Suppressor macrophage treated with lipopolysaccharide for 4 hours (primary cell): Measurements from ENCODE around the gene CASP1.

Experiments
- DNase-seq: peaks from one replicate; pipeline ENCODE4 v3.0.0-alpha.2; 2020

CASP1 gene

DNA sequence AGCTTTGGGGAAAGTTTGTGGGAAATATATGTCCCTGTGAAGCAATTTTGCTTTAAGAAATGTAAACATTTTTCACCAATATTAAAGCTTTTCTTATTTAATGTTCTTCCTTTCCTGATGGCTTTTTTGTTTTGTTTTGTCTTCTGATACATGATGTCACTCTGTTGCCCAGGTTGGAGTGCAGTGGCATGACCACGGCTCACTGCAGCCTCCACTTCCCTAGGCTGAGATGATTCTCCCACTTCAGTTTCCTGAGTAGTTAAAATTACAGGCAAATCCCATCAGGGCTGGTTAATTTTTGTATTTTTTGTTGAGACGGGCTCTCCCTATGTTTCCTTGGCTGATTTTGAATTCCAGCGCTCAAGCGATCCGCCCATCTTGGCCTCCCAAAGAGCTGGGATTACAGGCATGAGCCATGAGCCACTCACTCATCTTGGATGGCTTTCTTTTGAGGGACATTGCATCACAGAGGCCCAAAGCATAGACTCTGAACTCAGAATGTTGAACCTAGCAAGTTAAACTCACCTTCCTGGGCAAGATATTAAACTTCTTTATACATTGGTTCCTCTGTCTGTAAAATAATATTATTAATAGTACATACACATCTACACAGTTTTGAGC lies 10.8 kb upstream of the CASP1 start:
- DNase-seq, result no peak

DNA sequence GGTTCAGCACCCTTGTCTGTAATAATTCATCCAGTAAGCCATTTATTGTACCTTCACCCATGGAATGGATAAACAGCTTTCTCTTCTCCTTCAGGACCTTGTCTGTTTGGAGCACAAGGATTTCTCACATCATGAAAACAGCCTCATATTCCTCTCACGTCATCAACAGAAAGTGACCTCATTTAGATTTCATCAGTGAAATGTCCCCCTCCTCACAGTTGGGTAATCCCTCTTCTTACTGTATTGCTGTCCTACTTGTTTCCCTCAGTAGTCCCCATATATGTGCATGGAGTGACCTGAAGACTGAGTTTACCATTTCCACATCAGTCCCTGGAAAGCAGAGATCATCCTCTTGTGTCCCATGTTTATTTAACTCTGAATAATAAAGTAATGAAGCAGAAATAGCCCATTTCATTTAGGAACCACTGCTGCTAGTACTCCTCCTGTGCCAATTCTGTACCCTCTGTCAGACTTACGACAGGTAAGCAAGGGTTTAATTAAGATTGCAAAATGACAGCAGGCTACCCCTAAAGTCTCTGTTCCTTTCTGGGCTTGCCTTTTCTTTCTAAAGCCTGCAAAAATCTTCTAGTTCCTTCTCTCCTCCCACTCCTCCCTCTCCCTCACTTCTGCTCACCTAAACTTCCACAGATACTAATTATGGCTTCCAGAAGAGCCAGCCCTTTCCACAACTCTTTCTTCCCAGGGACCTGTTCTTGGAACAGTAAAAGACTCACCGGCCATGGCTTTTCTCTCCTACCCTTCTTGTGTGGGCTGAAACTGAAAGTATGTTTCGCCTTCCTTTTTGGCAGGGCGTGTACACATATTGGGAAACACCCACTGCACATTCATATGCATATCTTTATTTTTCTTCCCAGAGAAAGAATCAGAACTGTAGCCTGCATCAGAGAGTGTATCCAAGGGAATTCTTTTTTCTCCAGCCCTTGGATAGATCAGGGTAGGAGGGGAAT lies 9.9 kb upstream of the CASP1 start, which contains the start of gene CARD16:
CARD16 (minus strand) TSS at position 779 of the 968 bp plus-strand sequence; CDS start at position 741, 38 bp downstream.
- DNase-seq, result peak; percentile 90

DNA sequence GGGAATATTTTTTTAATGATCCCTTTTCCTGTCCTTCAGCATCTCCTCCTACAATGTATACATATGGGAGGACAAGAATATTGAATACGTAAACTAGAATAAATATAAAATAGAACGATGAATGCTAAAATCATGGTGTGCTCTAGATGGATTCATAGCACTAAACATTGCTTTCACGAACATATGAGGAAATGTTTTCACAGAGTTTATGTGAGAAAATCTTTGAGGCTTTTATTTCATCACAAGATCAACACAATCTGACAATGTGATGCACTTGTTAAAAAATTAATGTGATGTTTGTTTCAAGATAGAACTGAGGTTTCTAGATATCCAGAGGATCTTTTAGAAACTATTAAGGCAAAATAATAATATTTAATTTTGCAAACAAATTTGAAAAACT lies 7.2 kb upstream of the CASP1 start:
- no peak for DNase-seq

DNA sequence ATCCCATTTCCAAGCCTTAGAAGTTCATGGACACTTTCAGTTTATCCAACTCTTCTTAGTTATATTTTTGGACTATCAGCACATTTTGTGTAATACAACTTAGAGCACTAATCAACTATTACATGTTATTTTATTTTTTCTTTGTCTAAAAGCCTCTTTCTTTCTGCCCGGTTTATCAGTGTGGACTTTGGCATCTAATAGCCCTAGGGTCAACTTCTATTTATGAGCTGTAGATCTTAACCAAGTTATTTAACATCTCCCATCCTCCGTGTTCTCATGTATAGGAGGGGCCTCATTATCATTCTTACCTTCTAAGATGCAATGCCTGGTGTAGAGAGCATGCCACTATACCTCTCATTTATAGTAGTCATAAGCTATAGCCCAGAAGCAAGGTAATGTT lies 5.8 kb upstream of the CASP1 start:
- DNase-seq, result no peak

DNA sequence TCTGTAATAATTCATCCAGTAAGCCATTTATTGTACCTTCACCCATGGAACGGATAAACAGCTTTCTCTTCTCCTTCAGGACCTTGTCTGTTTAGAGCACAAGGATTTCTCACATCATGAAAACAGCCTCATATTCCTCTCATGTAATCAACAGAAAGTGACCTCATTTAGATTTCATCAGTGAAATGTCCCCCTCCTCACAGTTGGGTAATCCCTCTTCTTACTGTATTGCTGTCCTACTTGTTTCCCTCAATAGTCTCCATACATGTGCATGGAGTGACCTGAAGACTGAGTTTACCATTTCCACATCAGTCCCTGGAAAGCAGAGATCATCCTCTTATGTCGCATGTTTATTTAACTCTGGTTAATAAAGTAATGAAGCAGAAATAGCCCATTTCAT lies 556 bp downstream of the CASP1 start:
- peak; percentile 43 for DNase-seq

DNA sequence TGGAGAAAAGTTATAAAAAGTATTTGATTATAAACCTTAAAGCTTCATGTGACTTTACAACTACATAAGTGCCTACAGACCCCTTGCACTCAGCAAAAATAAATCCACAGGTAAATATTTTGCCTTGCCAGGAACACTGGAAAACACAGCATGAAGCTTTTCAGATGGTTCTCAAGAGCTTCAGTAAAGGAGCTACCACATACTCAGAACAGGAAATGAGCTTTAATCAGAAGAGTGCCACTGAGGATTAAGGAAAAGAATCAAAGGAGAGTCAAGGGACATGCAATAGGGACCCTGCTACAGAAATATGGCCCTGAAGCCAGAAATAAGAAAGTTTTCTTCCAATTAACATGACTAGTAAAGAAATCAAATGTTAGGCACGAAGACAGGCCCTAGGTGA lies 1.2 kb downstream of the CASP1 start:
- DNase-seq, result no peak

DNA sequence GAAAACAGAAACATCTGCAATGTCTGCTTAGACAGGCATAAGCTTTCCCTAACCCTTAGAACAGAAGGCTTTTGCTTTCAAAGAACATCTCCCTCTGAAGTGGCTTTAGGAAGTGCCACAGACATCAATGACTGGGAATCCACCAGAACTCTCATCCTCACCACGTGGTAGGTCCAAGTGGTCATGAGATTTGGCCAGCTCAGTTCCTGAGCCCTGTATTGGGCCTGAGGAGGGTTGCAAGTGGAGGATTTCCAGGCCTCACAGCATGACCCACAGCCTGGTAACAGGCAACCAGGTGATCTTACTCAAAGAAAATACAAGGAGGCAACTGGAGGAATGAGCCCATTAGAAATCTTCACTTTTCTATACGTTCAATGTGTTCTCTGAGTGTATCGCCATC lies 1.6 kb downstream of the CASP1 start:
- DNase-seq, result peak; percentile 93

DNA sequence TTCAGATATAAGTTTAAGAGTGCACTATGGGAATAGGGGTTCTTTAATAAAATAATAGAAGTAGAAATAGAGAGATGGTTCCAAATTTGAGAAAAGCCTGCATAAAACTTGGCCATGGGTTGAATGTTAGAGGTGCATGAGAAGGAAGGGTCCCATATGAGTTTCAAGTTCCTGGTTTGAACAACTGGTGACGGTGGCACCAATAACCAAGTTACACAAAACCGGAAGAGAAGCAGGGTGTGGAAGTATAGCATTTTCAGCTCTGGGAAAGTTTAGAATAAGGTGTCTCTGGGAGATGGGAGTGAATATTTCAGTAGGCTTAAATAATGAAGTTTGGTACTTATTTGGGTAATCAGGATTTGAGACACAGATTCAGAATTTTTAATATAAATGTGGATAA lies 2.4 kb downstream of the CASP1 start:
- DNase-seq, result peak; percentile 85

DNA sequence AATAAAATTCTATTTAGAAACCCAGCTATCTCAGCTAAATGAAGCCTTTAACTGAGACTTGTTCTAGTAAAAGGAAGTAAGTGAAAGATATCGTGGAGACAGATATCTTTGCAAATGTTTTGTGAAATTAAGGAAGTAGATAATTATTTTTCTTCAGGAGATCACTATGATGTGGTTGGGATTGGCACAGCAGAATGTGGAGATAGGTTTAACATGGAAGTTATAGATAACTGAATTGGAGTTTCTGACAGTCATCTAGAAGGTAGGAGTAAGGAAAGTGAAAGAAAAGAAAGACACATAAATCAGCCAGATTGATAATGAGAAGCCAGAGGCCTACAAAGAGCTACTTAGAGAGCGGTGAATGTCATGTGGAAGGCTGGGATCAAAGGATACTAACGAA lies 7.3 kb downstream of the CASP1 start:
- DNase-seq, result peak; percentile 30

DNA sequence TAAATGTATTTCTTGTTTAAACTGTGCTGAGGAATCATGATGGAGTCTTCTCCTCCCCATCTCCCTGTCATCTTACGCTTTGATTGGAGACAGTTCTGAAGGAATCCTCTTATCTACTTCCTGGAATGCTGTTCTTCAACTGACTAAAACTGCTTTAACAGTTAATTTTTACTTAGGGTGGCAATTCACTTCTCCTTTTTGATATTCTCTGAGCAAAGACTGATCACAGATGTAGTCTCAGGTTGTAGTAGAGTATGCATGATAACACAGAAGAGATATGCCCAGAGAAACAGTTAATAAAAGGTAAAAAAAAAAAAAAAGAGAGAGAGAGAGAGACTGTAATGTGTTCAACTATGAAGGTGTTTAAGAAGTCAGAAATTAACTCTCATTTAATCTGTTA lies 10.6 kb downstream of the CASP1 start:
- DNase-seq, result no peak

DNA sequence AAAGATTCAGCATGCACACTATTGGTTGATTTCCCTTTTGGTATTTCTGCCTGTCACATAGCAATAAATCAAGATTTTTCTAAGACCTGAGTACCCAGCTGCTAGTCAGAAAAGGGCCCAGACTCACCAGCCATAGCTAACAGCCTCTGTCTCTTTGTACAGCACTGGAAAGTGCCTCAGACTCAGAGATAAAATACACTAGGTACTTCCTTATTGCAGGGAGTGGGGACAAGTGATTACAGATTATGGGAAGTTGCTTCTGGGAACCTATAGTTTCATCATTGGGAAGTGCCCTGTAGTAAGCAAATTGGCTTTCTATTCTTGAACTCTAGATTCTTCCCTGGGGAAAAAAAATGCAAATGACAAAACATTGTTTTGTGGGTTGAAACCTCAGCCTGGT lies 11.9 kb downstream of the CASP1 start, which contains the start of gene CASP5:
CASP5 (minus strand) TSS at position 166 of the 400 bp plus-strand sequence; CDS start at position 134, 32 bp downstream.
- DNase-seq, result peak; percentile 88

DNA sequence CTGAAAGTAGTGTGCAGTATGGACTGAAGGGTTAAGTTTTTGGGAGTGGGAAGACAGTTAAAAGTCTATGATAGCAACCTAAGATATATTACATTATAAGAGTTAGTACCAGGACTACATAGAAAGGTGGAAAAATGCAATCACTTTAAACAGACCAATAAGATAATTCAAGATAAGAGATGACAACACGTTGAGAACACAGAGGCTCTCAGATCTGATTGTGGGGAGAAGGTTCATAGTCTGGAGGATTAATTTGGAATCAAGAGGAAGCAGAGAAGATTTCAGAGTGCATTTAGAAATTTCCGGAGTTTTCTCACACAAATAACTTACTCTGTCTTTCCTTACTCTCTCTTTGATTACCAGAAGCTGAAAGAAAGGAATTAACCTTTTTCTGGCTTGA lies 12.4 kb downstream of the CASP1 start:
- DNase-seq, result no peak

DNA sequence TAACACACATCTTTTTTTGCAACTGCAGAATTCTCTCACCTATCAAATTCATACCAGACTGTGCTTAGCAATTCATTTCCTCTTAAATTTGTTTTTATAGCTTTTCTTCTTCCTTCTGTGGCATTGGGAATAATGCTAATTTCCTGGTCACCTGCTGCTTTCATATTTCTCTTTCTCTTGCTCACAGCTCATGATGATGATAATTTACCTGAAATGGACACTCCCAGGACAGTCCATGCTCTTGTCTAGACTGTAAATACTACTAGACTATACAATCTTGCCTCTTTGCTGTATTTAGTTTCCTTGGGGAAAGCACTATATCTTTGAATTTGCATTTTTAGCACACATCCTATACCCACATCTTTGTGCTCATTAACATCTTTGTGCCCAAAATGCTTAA lies 27.5 kb downstream of the CASP1 start:
- no peak for DNase-seq

DNA sequence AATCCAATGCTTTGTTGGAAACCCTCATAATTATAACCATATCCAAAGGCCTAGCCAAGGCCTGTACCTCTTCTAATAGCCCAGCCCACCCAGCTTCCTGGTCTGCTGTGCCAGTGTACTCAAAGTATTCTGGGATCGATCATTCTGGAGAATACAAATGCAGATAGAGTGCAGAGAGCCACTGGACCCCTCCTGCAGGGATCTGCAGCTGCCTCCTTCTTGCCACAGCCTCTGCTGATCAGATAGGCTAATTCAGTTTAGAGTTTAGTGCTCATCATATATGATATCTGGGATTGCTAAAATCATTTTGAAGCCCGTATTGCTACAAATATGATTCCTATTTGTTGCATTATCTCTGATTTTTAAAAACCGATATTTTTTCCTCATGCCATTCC lies 29.5 kb downstream of the CASP1 start:
- DNase-seq, result no peak

DNA sequence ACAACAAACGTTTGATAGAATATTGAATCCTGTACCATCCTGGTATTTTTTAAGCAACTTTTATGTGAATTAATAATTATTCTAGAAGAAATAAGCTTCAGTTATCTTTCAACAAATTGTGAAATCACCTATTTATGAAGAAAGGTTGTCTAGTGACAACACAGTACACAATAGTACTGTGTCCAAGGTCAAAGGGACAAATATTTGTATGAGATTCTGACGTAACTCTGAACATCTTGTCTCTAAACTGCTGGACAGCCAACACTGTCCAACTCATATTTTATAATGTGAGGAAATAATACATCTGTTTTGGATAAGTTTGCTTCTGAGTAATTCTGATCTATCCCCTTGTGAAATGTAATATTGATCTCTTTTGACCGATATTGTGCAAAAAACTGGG lies 30.9 kb downstream of the CASP1 start:
- DNase-seq, result no peak

DNA sequence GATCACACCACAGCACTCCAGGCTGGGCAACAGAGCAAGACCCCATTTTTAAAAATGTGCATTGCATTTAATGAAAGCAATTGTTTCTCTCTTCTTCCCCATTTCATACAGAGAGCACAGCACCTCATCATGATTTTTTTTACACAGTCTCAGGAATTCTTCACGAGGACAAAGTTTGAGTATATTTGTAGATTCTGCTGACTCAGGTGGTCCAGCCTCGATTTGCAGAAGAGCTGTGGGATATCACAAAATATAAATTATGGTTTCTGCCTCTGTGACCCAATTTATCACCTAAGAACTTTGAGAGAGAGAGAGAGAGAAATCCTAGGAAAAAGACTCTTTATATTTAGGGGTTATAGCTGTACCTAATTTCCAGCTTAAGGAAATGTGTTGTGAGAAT lies 31.8 kb downstream of the CASP1 start:
- no peak for DNase-seq

DNA sequence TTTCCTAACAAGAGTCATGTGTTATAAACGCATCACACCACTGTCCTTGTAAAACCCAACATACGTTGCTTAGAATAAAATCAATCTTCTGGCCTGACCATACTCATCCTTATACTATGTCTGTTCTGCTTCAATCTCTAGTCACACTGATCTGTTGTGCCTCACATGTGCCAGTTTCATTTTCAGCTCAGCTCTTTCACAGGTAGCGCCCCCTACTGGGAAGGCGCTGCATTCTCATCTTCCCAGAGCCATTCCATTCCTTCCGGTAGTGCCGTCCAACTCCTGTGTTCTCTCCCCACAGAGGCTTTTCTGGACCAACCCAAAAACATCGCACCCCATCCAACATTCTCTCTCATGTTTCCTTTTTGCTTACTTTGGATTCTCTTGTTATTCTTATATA lies 34.1 kb downstream of the CASP1 start:
- DNase-seq, result peak; percentile 36

DNA sequence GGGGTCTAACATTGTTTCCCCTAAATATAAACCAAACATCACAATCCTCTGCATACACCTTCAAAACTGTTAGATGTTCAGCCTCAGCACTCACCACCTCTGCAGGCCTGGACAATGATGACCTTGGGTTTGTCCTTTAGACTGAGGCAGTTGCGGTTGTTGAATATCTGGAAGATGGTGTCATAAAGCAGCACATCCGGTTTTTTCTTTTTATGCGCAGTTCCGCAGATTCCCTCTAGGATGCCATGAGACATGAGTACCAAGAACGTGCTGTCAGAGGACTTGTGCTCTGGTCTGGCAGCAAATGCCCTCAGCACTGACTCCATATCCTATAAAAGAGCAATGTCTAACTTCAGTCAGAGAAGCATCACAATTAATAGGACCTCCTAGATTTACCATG lies 34.8 kb downstream of the CASP1 start:
- no peak for DNase-seq

DNA sequence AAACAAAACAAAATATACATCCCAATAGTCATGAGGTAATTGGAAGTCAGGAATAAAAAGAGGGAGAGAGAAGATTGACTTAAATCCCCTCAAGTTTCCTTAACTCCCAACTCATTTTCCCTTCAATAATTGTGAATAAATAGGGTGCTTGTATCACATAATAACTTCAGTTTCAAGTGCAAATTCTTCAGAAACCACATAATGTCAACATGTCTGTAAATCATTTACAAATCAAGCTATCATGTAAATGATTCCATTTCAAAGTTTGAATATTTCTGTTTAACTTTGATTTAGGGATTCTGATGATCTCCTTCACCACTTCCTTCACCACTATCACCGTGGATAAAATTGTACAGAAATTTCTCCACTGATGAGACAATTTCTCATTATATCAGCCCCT lies 35.2 kb downstream of the CASP1 start:
- no peak for DNase-seq

DNA sequence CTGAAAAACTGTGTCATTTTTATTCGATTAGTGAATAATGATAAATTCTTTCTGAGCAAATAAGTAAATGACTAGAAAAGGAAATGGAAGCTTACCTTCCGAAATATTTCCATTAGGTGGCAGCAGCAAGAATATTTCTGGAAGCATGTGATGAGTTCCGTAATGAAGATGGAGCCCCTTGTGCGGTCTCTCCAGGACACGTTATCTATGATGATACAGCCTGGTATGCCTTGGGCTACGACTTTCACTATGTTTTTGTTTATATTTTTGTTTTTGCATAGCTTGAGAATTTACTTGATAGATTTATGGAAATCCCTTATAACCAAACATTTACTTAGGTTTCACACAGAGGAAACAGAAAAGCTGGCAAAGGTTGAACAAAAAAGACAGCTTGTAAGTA lies 37.7 kb downstream of the CASP1 start:
- no peak for DNase-seq

DNA sequence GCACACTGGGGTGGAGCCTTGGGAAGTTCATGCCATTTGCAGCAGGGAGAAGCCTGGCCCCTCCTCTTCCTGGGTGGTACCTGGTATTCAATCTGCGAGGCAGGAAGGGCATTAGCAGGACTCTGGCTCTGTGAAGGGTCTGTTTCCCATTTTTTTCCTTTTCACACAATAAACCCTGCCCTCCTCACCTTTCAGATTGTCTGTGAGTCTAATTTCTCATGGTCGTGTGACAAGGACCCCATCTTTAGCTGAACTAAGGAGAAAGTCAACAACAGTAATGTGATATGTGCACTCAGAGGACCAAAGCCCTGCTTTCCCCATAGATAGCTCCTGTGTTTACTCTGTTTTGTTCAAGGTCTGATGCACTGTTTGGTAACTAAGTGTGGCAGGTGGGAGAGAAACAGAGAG lies 39.9 kb downstream of the CASP1 start:
- DNase-seq, result no peak

DNA sequence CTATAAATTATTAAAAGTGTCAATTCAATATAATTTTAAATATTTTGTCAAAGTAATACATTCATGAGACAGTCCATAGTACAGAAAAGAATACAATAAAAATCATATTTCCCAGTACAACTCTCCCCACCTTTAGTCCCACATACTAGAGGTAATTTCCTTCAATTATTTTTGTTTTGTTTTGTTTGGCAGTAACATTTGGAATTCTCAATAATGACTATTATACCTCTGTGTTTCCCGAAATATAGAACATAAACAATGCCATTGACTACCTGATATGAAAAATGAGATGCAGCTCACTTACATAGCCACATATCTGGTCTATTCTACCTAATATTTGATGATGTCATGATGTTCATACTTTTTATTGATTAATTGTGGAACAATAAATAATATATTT lies 42.2 kb downstream of the CASP1 start:
- DNase-seq, result no peak

DNA sequence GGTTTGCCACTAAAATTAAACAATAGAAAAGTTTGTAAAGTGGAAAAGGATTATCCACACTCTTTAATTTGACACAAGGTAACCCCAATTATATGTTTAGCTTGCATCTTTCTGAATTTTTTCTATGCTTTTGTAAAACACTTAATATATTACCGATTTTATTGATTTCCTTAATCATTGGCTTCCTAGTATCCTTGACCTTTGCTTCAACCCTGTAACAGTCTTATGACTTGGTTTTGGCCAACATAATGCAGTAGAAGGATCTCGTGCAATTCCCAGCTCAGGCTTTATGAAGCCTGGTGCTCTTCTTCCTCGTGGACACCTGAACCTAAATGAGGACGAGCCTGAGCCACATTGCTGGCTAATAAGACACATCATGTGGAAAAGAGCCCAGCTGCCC lies 43.0 kb downstream of the CASP1 start:
- no peak for DNase-seq

DNA sequence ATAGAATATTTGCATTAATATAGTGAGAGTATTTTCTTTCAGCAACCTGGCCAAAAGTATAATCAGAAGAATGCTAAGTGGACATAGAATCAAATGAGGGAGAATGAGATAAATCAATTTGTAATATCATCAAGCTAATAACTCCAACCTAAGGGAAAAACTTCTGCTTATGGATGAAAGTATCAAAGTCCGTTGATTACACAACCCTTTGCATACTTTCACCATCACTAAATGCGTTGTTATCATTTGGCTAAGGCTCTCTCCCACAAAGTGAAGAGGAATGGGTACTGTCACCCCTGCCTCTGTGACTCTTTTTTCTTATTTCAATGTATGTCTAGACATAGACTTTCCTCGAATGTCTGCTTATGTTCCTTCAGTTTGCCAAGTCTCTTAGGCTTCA lies 50.1 kb downstream of the CASP1 start:
- no peak for DNase-seq
